Activated CD8-positive, alpha-beta memory T cell treated with anti-CD3 and anti-CD28 coated beads for 48 hours (primary cell): ENCODE measurements around the gene FOXL2NB.

Source experiments
- DNase-seq, 3 experiments: peaks; one replicate each; pipeline ENCODE4 v3.0.0-alpha.2; 2020; ENCODE audit warnings: low read depth in 2 of 3, low spot score in 2 of 3

FOXL2NB gene

DNA sequence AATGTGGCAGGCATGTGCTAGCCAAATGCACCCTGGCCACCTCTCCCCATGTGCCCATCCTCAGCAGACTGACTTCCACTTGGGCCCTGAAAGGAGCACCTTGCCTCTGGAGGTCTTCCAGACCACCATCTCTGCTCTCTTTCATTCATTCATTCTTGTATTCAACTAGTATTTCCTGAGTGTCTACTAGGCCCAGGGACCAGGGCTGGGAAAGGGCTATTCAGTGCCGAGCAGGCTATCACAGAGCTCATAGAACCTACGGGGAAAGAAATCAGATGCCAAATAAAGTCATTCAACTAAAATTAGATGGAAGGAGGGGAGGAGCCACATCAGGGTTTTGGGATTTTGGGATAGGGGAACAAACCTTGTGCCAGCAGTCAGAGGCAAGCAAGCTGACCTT, 40.2 kb downstream of the FOXL2NB start:
- no peak for DNase-seq

DNA sequence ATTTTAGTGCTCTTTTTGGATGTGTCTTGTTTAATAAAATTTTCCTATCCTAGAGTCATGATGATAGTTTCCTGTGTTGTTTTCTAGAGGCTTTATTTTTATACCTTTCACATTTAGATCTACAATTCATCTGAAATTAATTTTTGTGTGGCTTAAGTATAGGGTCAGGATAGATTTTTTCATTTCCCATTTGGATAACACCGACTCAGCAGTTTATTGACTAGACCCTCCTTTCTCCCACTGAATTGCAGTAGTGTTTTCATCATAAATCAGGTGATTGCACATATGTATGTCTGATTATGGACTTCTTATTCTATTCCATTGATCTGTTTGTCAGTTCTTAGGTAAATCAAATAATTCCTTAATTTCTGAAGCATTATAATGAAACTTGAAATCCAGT, 48.7 kb downstream of the FOXL2NB start:
- DNase-seq, result no peak
